Stimulated activated CD4-positive, alpha-beta T cell treated with anti-CD3 and anti-CD28 coated beads, Interleukin-15, amount 100 ng/mL, for 48 hours (primary cell): ENCODE data around the gene TTC38.
"Not testable (repeated sequence)": the region's sequence is repeated elsewhere in the genome, so short reads cannot be mapped to it uniquely, and the experiment has no call there.

Experiments
- DNase-seq, 2 donors: peaks; one replicate each; pipeline ENCODE4 v3.0.0-alpha.2; 2020; ENCODE audit warnings: low read depth in 2 of 2

TTC38 gene

DNA sequence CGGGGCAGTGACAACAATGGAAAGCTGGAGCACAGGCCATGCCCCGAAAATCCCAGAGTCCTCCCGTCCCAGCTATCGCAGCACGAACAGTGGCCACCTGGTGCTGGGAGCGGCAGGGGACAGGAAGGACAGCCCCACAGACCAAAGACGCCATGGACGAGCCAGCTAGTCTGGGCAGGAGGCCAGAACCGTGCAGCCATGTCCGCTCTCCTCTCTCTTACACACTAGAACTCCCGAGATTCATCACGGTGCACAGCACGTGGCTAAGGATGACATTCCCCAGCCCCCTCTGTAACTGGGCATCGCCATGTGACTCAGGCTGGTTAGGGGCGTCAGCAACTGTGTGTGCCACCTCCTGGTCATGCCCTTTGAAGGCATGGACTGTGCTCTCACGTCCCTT, 22.3 kb upstream of the TTC38 start:
- DNase-seq, result no peak

DNA sequence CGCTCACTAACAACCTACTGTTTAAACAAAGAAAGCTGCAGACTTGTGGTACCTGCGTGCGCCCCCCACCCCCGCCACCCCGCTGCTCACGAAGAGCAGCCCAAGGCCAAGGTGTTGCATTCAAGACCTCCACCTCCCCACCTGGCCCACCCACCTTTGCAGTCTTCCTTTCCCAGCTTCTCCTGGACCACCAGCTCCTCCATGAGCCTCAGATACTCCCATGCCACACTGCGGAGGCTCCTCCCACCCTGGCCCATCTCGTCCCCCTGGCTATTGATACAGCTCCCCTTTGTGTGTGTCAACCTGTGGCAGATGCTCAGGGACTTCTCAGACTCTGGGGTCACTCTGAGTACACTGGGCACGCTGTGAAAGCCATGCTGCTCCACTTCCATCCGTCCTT, 21.6 kb upstream of the TTC38 start:
- no peak for DNase-seq

DNA sequence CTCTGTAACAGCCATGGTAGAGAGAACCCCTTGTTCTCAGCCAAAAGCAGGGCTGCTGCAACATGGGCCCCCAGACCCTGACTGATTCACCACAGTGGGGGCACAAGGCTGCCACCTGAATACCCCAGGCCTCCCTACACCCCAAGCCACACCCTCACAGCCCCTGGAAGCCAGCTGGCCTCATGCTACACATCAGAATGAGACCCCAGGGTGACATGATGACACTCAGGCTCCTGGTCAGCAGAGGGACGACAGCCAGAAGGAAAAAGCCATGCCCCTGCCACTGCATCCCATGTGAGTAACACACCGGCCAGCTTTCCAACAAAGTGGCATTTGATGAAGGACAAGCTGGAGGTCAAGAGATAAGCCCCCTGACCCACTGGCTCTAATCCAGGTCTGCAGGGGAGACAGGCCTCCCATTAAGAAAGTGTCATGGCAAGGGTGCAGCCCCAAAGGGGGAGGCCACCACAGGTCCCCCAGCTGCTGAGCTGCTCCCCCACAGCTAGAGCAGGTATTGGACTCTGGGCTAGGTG, 20.3 kb upstream of the TTC38 start:
- no peak for DNase-seq

DNA sequence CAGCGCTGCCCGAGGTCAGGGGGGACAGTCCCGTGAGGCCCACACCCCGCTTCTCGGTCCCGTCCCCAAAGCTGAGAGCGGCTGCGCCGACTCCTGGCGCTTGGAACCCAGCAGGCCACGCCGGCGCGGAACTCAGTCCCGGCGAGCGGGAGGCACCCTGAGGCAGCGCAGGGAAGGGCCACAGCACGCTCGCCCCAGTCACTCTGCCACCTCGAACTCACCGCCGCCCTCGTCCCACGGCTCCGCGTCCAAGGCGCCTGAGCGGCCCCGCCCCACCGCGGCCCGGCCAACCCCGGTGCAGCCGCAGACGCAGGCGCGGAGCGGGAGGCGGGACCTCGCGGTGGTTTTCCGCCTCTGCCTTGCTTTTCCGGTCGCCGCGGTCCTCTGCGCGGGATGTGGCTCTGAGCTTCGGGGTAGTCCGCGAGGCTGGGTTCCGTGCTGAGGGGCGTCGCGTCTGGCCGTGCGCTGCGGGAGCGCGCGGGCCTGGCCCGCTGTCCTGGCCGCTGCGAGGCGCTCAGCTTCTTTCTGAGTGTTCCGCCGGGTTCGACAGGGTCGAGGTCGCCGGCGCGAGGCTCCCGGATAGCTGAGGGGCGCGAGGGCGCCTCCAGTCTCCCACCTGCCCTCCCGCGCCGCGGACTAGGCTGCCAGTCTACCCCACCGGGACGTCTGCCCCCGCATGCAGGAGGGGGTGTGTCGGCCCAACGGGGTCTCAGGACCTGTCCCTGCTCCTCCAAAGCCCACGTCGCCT, 17.6 kb upstream of the TTC38 start, which contains the start of gene CDPF1:
Gene CDPF1, minus strand, starts transcription at position 259 of the 748 bp plus-strand sequence. CDS start 2,009 bp downstream, outside the sequence.
- DNase-seq, result peak; percentile 78 to 89

DNA sequence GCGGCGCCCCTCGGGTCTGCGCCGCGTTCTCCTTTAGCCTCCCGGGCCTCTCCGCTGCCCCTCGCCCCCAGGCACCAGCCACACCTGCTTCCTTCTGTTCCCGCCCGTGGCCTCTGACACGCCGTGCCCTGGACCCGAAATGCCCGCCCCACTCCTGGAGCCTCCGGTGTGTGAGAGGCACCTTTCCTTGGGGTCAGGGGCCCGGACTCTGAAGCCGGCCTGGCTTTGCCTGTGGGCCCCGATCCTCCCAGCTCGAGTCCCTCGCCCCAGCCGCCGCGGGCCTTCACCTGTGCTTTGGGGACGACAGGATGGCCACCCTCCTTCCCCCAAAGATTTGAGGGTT, 17.1 kb upstream of the TTC38 start:
- no peak for DNase-seq

DNA sequence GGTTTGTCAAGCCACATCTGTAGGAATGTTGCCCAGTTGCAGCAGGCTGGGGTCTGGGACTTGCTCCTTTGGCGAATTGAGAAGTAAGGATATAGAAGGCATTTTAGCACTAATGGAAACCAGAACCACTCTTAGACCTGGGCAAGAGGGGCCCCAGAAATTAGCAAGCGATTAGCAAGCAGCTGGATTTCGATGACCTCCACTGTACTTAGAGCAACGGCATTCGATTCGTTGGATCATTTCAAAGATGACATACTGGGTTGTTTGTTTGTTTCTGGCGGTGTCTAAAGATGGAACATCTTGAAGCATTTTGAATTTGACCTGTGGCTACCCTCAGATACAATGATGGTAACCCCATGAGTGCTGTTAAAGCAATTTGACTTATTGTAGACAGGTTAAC, 16.5 kb upstream of the TTC38 start:
- no peak for DNase-seq

DNA sequence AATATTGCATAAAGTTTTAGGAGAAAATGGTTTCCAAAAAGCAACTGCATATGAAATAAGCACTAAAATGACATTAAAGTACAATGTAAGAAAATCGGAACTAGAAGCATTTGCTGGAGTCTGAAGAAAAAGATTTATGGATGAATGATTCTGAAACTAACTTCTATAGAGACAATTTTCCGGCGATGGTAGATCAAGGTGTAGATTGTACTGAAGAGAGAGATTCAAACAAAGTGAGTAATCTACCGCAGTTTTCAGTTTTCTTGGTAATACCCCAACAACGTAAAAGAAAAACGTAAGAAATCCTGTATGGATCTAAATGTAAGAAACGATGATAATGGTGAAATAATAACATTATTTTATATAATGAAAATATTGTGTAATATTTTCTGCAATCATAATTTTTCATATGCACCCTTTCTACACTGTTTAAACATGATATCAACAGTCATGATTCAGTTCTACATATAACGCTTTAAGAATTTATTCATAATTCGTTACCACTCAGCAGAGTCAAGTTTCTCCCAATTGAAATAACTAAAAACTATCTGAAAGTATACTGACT, 15.9 kb upstream of the TTC38 start:
- DNase-seq, result no peak

DNA sequence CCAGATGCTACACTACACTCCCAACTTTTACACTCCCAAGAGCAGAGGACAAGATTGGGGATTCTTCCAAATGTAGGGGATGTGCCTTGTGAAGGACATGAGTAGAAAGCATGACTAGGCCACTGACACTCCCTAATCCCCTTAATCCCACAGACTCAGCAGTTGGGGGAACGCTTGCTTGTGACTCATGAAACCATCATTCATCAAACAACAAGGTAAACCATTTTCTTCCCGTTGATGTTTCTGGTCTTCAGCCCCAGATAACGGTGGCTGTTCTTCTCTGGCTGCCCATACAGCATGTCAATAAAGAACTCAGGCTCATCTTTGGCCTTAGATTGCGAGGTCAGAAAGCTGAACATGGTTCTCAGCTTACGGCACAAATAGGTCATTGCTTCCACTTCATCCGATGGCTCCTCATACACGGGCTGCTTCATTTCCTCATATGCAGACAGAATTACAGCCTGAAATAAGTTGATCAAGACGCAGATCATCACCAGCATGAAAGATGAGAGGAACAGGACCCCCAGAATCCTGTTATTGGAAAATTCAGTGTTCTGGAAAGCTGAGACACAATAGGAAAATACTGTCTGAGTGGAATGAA, 11.3 kb upstream of the TTC38 start:
- DNase-seq, result no peak

DNA sequence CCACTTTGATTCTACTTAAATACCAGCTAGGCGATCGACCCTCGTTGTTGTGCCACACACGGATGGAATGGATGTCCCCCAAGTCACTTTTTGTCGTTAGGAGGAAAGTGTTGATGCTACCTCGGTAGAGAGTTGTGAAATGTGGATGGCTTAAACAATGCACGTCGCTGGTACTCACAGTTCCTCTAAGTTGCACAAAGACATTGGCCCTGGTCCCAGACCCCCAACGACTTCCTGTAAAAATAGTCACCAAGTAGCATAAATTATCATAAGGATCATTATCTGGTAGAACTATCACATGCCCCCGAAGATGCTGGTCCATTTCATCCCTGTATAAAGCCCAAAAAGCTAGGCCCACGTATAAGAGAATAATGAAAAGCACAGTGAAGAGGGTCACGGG, 8.4 kb upstream of the TTC38 start:
- DNase-seq, result no peak

DNA sequence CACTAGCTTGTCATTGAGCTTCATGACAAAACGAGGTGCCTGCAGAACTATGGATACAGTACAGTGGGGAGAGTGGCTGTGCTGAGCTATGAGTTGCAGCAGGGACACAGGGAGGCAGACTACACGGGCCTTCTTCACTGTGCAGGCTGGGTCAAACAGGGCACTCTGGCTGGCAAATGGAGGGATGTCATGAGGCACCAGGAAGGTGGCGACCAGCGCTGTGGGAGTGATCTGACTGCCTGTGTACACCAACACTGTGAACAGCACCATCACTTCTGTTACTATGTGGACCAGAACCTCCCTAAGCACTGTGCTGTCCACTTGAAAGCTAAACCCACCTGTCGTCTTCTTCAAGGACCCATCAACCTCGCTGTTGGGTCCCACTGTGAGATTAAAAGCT, 7.8 kb upstream of the TTC38 start:
- no peak for DNase-seq

DNA sequence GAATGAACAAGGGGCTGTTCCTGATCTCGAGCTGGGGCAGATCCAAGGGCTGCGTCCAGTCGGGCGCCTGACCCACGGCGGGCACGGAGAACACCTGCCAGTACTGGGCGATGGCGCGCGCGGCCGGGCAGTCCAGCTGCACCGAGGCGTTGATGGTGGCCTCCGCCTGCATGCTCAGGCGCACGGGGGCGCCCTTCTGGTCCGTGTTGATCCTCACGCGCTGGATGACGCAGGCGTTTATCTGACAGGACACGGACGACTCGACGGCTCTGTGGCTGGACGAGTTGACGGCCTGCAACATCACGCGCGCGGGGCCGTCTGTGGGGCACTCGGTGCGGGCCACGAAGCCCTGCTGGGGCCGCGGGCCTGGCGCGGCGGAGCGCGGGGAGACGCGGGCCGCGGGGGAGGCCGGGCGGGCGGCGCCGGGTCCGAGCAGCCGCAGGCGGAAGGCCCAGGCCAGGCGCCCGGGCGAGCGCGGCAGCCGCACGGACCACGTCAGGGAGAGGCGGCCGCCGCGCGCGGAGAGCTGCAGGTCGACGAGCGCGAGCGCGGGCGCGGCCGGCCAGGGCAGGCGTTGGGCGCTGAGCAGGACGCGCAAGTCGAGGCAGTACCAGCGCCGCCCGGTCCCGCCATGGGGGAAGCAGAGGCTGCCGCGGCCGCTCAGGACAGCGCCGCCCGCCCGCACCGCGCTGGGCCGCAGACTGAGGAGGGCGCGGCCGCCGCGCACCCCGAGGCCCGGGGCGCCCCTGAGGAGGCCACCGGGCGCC, 5.2 kb upstream of the TTC38 start:
- no peak for DNase-seq

DNA sequence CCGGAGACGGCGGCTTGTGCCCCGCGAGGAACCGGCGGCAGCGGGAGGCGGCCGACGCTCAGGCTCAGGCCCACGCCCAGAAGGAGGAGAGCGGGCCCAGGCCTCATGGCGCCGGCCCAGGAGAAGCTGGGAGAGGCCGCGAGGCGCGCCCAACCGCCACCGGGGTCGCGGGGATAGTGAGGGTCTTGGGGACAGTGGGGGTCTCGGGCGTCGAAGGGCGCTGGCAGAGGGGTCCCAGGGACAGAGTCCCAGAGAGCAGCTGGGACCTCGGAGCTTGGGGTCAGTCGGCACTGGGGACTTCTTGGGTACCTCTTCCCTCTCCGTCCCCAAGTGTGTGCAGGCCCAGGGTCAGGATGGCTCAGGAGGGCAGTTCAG, 4.6 kb upstream of the TTC38 start, which contains the start of gene PKDREJ:
Gene PKDREJ, minus strand, starts transcription at position 128 of the 375 bp plus-strand sequence. Its CDS starts 21 bp downstream, at position 107.
- DNase-seq, result no peak

DNA sequence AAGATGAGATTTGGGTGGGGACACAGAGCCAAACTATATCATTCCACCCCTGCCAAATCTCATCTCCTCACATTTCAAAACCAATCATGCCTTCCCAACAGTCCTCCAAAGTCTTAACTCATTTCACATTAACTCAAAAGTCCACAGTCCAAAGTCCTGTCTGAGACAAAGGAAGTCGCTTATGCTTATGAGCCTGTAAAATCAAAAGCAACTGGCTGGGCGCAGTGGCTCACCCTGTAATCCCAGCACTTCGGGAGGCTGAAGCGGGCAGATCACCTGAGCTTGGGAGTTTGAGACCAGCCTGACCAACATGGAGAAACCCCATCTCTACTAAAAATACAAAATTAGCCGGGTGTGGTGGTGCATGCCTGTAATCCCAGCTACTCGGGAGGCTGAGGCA, 3.3 kb upstream of the TTC38 start:
- not testable (repeated sequence) for DNase-seq

DNA sequence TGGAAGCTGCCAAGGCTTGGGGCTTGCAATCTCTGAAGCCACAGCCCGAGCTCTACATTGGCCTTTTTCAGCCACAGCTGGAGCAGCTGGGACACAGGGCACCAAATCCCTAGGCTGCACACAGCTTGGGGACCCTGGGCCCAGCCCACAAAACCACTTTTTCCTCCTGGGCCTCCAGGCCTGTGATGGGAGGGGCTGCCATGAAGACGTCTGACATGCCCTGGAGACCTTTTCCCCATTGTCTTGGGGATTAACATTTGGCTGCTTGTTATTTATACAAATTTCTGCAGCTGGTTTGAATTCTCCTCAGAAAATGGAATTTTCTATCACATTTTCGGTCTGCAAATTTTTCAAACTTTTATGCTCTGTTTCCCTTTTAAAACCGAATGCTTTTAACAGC, 2.2 kb upstream of the TTC38 start:
- DNase-seq, result not testable (repeated sequence)

DNA sequence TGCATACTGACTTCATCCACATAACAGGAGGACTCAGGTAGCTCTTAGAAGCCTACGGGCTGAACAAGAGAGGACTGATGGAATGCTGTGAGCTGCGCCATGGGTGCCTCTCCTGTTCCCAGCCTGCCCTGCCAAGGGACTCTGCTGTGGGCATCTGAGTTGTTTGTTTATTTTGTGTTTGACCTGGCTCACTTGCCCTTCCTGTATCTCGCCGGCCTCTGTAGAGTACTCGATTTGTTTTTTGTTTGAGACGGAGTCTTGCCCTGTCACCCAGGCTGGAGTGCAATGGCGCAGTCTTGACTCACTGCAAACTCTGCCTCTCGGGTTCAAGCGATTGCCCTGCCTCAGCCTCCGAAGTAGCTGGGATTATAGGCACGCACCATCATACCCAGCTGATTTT, 1.8 kb downstream of the TTC38 start:
- no peak for DNase-seq

DNA sequence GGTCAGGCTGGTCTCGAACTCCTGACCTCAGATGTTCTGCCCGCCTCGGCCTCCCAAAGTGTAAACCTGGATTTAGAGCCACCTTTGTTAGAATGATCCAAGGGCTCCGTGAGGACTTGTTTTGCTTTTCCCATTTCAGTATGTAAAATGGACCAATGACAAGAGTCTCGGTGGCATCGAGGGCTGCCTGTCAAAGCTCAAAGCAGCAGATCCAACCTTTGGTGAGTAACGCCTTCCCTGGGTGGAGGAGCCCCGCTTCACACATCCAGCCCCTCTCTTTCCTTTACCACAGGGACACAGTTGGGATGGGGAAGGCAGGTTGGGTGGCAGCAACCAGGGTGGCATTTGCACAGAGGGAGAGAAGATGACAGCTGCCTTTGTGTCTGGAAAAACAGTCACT, 4.4 kb downstream of the TTC38 start:
- DNase-seq, result no peak

DNA sequence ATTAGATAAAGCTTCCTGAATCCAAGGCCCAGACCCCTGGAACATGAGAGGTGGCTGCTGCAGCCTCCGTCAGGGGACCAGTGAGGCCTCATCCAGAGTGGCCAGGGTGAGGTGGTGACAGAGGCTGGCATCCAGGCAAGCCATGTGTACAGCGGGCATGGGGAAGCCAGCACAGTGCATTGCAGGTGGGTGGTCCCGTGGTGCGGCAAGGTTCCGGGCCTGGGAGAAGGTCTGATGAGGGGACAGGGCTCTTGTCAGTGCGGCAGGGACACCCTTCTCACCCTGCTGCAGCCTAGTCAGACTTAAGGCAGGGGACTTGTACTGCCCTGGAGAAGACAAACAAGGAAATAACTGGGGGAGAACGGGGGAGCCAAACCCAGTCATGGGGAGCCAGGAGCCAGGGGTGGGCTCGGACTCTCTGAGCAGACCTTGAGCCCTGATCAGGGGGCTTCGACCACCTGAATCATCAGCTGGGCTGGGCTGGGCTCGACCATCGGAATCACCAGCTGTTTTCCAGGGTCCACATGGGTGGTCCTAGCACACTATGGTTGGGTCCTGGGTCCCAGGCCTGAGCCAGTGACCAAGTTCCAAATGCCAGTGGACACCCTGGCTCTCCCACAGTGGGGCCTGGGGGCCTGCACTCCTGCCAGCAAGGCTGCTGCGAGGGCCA, 5.1 kb downstream of the TTC38 start:
- no peak for DNase-seq

DNA sequence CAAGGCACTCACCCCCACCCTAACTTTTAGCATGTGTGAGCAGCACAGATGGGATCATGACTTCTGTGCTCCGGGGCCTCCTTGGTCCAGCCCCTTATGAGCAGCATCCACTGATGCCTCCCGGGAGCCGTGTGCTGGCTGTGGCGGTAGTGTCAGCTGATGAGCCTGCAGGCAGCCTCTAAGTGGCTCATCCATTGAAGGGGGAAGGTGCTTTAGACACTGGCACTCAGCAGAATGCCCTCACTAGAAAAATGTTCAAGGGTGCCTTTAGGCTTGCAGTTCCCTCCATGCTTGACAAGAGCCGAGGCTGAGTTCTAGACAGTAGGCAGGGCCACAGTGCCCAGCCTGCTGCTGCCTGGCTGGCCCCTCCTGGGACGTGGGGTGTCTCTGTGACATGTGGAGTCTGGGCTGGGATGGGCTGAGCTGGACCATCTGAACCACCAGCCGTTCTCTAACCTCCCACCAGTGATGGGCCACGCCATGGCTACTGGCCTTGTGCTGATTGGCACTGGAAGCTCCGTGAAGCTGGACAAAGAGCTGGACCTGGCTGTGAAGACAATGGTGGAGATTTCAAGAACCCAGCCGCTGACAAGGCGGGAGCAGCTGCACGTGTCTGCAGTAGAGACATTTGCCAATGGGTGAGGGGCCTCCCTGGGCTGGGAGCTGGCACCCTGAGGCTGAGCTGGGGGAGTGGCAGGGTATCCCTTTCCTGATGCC, 5.8 kb downstream of the TTC38 start:
- DNase-seq, result no peak

DNA sequence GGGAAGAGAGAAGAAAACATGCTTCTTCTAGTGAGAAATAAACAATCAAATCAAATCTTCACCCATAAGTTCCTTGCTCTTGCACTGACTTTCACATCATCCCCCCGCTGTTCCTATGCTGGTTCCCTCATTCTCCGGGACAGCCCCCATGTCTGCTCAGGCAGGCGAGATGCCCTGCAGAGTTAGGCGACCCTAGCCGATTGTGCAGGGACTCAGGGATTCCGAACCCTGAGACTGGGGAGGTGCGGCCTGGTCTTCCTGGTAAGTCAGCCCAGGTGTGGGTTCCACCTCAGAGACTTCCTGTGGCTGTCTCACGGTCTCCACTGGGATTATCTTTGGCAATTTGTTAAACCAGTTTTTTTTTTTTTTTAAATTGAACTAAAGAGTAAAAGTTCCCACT, 6.6 kb downstream of the TTC38 start:
- DNase-seq, result no peak

DNA sequence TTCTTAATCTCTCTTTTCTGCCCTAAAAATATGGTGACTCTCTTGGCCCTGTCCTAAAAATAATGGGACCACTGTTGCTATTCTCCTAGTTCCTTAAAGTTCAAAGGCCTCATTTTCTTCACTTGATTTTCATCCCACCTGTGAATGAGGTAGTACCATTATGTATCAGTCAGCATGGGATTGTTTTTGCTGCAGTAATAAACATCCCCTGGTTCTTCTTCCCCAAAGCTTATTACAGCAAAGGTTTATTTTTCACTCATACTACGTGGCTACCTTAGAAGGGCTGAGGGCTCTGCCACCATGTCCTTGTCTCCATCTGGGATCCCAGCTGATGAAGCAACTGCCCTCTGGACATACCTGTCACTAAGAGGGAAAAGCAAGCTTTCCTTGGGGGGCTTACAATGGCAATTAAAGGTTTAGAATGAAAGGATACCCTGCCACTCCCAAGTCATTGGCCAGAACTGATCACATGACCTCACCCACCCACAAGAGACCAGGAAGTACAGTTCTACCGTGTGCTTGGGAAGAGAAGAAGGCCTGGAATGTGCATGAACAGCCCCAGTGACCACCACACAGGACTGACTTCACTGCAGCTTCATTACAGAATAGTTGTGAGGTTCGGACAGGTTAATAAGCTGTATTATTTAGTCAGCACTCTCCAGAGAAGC, 7.8 kb downstream of the TTC38 start:
- no peak for DNase-seq

DNA sequence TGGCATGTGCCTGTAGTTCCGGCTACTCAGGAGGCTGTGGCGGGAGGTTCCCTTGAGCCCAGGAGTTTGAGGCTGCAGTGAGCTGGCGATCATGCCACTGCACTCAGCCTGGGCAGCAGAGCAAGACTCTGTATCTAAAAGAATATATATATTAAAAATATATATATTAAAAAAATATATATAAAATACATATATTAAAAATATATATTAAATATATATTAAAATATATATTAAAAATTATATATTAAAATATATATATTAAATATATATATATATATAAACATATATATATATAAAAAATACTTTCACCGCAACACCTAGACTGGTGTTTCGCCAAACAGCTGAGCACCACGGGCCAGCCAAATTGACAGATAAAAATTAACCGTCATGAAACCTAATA, 8.8 kb downstream of the TTC38 start:
- no peak for DNase-seq
